GM12878 (cell line): ENCODE results near the gene INO80B. TPM values are rescaled to one million over a fixed set of nuclear protein-coding genes. Genes with fewer than 3 reads are reported as not detected.

Experiments
- ATF2 ChIP-seq: IDR thresholded peaks from 2 replicates; pipeline ENCODE4 v1.6.1; 2012; ENCODE audit warnings: low read length, inconsistent platforms
- CBX5 ChIP-seq: sonication (generic); IDR thresholded peaks from 2 replicates; pipeline ENCODE4 v1.6.1; 2016; ENCODE audit warnings: low read depth, moderate library complexity, mild to moderate bottlenecking, inconsistent platforms
- CEBPB ChIP-seq, 2 experiments: fragments of 150-350 bp in 1 of 2; IDR thresholded peaks; 2 replicates each; pipeline ENCODE4 v1.6.1; 2012 to 2014; ENCODE audit warnings: low read depth in 2 of 2, low read length in 2 of 2, borderline replicate concordance in 1 of 2, inconsistent platforms in 1 of 2
- HDGF ChIP-seq: fragments of 450-650 bp; IDR thresholded peaks from 2 replicates; pipeline ENCODE4 v1.6.1; 2016; ENCODE audit warnings: antibody characterized with exemption
- IKZF1 ChIP-seq: fragments of 450-650 bp; conservative IDR thresholded peaks from 2 replicates; pipeline ENCODE4 v1.6.1; 2017; ENCODE audit warnings: antibody characterized with exemption, mild to moderate bottlenecking
- KAT2A ChIP-seq: conservative IDR thresholded peaks from 2 replicates; pipeline ENCODE4 v1.6.1; 2011; ENCODE audit warnings: low read depth, low read length; ENCODE audit not compliant: control insufficient read depth
- MTA3 ChIP-seq: IDR thresholded peaks from 2 replicates; pipeline ENCODE4 v1.6.1; 2012; ENCODE audit warnings: low read length, inconsistent platforms, borderline replicate concordance
- NBN ChIP-seq: fragments of 450-650 bp; IDR thresholded peaks from 2 replicates; pipeline ENCODE4 v1.6.1; 2016
- PBX3 ChIP-seq: IDR thresholded peaks from 2 replicates; pipeline ENCODE4 v1.6.1; 2011; ENCODE audit warnings: mild to moderate bottlenecking, low read depth, low read length, moderate library complexity; ENCODE audit not compliant: insufficient replicate concordance
- RB1 ChIP-seq: fragments of 450-650 bp; formaldehyde crosslinking; IDR thresholded peaks from 2 replicates; pipeline ENCODE4 v1.6.1; 2017; ENCODE audit warnings: mild to moderate bottlenecking, borderline replicate concordance
- RELB ChIP-seq: fragments of 450-650 bp; IDR thresholded peaks from 2 replicates; pipeline ENCODE4 v1.6.1; 2017; ENCODE audit warnings: low read depth, mild to moderate bottlenecking, moderate library complexity
- SIN3A ChIP-seq: IDR thresholded peaks from 2 replicates; pipeline ENCODE4 v1.6.1; 2012; ENCODE audit warnings: low read depth, low read length, improper control_type of control experiment
- SIX5 ChIP-seq: IDR thresholded peaks from 2 replicates; pipeline ENCODE4 v1.6.1; 2011; ENCODE audit warnings: mild to moderate bottlenecking, low read depth, low read length, moderate library complexity; ENCODE audit not compliant: severe bottlenecking
- SMAD1 ChIP-seq: fragments of 450-650 bp; IDR thresholded peaks from 2 replicates; pipeline ENCODE4 v1.6.1; 2018; ENCODE audit warnings: mild to moderate bottlenecking, low read depth; ENCODE audit not compliant: partially characterized antibody
- SMAD5 ChIP-seq: IDR thresholded peaks from 2 replicates; pipeline ENCODE4 v1.6.1; 2016; ENCODE audit warnings: antibody characterized with exemption, low read depth
- TAF1 ChIP-seq: IDR thresholded peaks from 2 replicates; pipeline ENCODE4 v1.6.1; 2011; ENCODE audit warnings: mild to moderate bottlenecking, low read depth, low read length, borderline replicate concordance
- YY1 ChIP-seq: IDR thresholded peaks from 2 replicates; pipeline ENCODE4 v1.6.1; 2011; ENCODE audit warnings: low read depth, mild to moderate bottlenecking, low read length
- ZNF274 ChIP-seq: IDR thresholded peaks from one replicate; pipeline ENCODE4 v1.8.0; 2011; ENCODE audit not compliant: insufficient read length, insufficient read depth
- ZNF592 ChIP-seq: fragments of 450-650 bp; IDR thresholded peaks from 2 replicates; pipeline ENCODE4 v1.6.1; 2017; ENCODE audit warnings: mild to moderate bottlenecking, moderate library complexity
- polyA plus RNA-seq, 11 experiments: library from polyadenylated mRNA; depleted of rRNA in 4 of 11; unstranded in 6 of 11; stranded (reverse) in 5 of 11; fragments of >200 nt; fragmentation: Nextera tagmentation in 4 of 11; fragmentation: Illumina TruSeq in 1 of 11; extraction: Ambion mirVana in 4 of 11; extraction: Trizol in 1 of 11; gene quantifications; 1 replicate in 1 of 11; 2 replicates in 10 of 11; pipeline versions ENCODE4 v1.2.1 to v1.2.3, GENCODE V29; 2011 to 2016; ENCODE audit warnings: inconsistent platforms in 2 of 11, missing spikeins in 2 of 11, low read depth in 1 of 11
- total RNA-seq, 4 experiments: library from RNA; depleted of rRNA in 3 of 4; stranded (reverse); fragments of >200 nt in 3 of 4; fragmentation: Illumina TruSeq in 1 of 4; extraction: Trizol in 1 of 4; gene quantifications; 2 replicates each; pipeline versions ENCODE4 v1.2.1 to v1.2.3, GENCODE V29; 2013 to 2021

The INO80B gene
- total and polyA plus RNA-seq, 10 of the 15 experiments (the other 5 are each of a cell fraction or from before 2014, with no cell fraction given) = 1.3 to 26.7 (median 11.1) TPM

GRCh38 chr2:74454654-74455511 is at the start of gene INO80B (continued):
- TF ChIP-seq SIX5 (peak; percentile 95), SMAD5 (no peak), ATF2 (no peak; the same call in 1 of the 2 replicates), MTA3 (no peak), PBX3 (no peak), HDGF (no peak), CBX5 (peak; percentile 86; the same call in 1 of the 2 replicates), RELB (peak; percentile 94), CEBPB (IDR thresholded peaks at IDR 0.05; ENCODE audit: borderline replicate concordance in 1 of 2, low read depth in 2 of 2, low read length in 2 of 2) (no peak), YY1 (peak; percentile 99), NBN (peak; percentile 96), TAF1 (peak; percentile 63), IKZF1 (peak; percentile 98), SMAD1 (no peak), SIN3A (peak; percentile 91), ZNF592 (no peak), RB1 (peak; percentile 93; the same call in 1 of the 2 replicates), KAT2A (no peak), ZNF274 (no peak)
